Stomach smooth muscle (tissue), 2 donors: Measurements from ENCODE around the gene DNPEP.
"Not testable (repeated sequence)": the region's sequence is repeated elsewhere in the genome, so short reads cannot be mapped to it uniquely, and the experiment has no call there.

Experiments used
- H3K27ac ChIP-seq: one replicate; pipeline ENCODE4 v1.7.0; 2013; ENCODE audit warnings: mild to moderate bottlenecking, low read length, inconsistent platforms
- H3K27me3 ChIP-seq, 2 donors: one replicate each; pipeline ENCODE4 v1.7.0; 2013; ENCODE audit warnings: low read length in 2 of 2; ENCODE audit not compliant: insufficient read depth in 2 of 2, control insufficient read depth in 1 of 2
- H3K36me3 ChIP-seq, 2 donors: one replicate each; pipeline ENCODE4 v1.7.0; 2013; ENCODE audit warnings: low read length in 2 of 2; ENCODE audit not compliant: control insufficient read depth in 2 of 2, insufficient read depth in 2 of 2
- H3K4me1 ChIP-seq: one replicate; pipeline ENCODE4 v1.7.0; 2013; ENCODE audit warnings: low read length; ENCODE audit not compliant: control insufficient read depth, insufficient read depth
- H3K4me3 ChIP-seq, 2 donors: one replicate each; pipeline ENCODE4 v1.7.0; 2013; ENCODE audit warnings: low read length in 2 of 2
- H3K9ac ChIP-seq, 2 donors: one replicate each; pipeline ENCODE4 v1.7.0; 2013; ENCODE audit warnings: low read length in 2 of 2, mild to moderate bottlenecking in 1 of 2
- H3K9me3 ChIP-seq, 2 donors: one replicate each; pipeline ENCODE4 v1.7.0; 2013; ENCODE audit warnings: low read length in 2 of 2; ENCODE audit not compliant: control insufficient read depth in 2 of 2
- donor health status: healthy.
- donor health status: Pancreatic carcinoma.

DNPEP gene

GRCh38 chr2:219399716-219400478 is 12.2 kb upstream of the DNPEP start:
- Histone ChIP-seq H3K36me3 (no peaks in the 10 kb centered on the region), H3K4me3 (no peak overlapping the region), H3K9ac (no peak overlapping the region), H3K27ac (no peak overlapping the region), H3K27me3 (no peaks in the 10 kb centered on the region), H3K9me3 (no peaks in the 10 kb centered on the region), H3K4me1 (peaks cover 22% of the 10 kb centered on the region)

DNA sequence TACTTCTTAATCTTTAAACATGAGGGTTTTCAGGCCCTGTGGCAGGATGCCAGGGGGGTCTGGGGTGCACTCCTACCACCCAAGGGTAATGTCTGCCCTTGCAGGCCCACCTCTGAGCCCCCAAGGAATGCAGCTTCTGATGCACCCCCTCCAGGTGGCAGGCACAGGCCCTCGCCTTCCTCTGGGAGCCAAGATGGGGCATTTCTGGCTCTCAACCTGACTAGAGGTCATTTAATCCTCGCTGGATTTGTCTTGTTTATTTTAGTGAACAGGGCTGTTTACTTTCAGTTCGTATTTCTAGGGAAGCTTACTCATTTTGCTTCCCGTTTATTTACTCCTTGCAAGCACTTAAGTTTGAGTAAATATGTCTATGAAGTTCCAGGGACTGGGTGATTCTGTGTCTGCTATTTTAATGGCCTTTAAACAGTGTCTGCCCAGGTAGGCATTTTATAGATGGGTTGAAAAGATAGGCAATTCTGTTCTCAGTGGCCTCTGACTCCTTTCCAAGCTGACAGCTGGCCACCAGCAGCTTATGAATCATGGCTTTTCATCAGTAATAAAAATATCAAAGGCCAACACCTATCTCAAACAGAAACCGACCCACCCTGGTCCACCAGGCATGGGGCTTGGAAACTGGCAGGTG is 11.1 kb upstream of the DNPEP start:
- no peaks in the 10 kb centered on the region for H3K9me3 ChIP-seq
- H3K4me3 ChIP-seq, result no peak overlapping the region
- no peak overlapping the region for H3K9ac ChIP-seq
- H3K36me3 ChIP-seq, result no peaks in the 10 kb centered on the region
- peak overlapping the region; percentile 41 for H3K27ac ChIP-seq
- H3K27me3 ChIP-seq, result no peaks in the 10 kb centered on the region
- H3K4me1 ChIP-seq, result peaks cover 11% of the 10 kb centered on the region

- Histone ChIP-seq H3K4me1 (peaks cover 5% of the 10 kb centered on the region), H3K36me3 (no peaks in the 10 kb centered on the region), H3K9ac (no peak overlapping the region), H3K27me3 (no peaks in the 10 kb centered on the region), H3K4me3 (no peak overlapping the region), H3K27ac (no peak overlapping the region), H3K9me3 (no peaks in the 10 kb centered on the region)
Observed at GRCh38 chr2:219396863-219397457, 9.2 kb upstream of the DNPEP start.

DNA sequence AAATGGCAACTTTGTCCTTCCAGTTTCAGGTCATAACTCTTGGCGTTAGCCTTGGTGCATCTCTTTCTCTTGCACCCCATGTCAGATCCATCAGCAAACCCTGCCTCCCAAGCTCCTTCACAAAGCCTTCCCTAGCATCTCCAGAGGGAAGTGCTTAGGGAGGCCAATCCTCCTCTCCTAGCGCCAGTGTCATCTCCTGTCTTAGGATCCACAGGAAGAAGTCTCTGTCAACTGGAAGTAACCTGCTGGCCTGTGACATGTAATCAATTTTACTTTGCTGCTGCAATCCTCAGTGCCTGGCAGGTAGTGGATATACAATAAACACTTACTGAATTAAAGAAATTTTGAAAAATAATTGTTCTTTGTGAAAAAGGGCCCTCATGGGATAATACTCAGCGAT is 7.9 kb upstream of the DNPEP start:
- Histone ChIP-seq H3K9me3 (no peaks in the 10 kb centered on the region), H3K4me3 (no peak overlapping the region), H3K27me3 (no peaks in the 10 kb centered on the region), H3K9ac (no peak overlapping the region), H3K4me1 (peaks cover 5% of the 10 kb centered on the region), H3K27ac (no peak overlapping the region), H3K36me3 (no peaks in the 10 kb centered on the region)

- not testable (repeated sequence) for H3K4me1 ChIP-seq, H3K27ac ChIP-seq, H3K9me3 ChIP-seq, H3K9ac ChIP-seq, H3K27me3 ChIP-seq, H3K4me3 ChIP-seq, H3K36me3 ChIP-seq
Observed at GRCh38 chr2:219395056-219395455, 7.3 kb upstream of the DNPEP start.

GRCh38 chr2:219392754-219393153 is 5.0 kb upstream of the DNPEP start:
- no peak overlapping the region for H3K27ac ChIP-seq
- peaks cover 6% of the 10 kb centered on the region for H3K4me1 ChIP-seq
- no peaks in the 10 kb centered on the region for H3K36me3 ChIP-seq
- no peaks in the 10 kb centered on the region for H3K9me3 ChIP-seq
- no peak overlapping the region for H3K9ac ChIP-seq
- H3K27me3 ChIP-seq, result no peaks in the 10 kb centered on the region
- no peak overlapping the region for H3K4me3 ChIP-seq

GRCh38 chr2:219388907-219389156 is 1.1 kb upstream of the DNPEP start:
- H3K4me3 ChIP-seq, result peak overlapping the region; percentile 54 to 68
- peak overlapping the region; percentile 80 for H3K27ac ChIP-seq
- no peaks in the 10 kb centered on the region for H3K27me3 ChIP-seq
- peak overlapping the region; percentile 54 to 66 for H3K9ac ChIP-seq
- H3K4me1 ChIP-seq, result peaks cover 35% of the 10 kb centered on the region
- peaks cover 14 to 19% of the 10 kb centered on the region in 2 donors for H3K36me3 ChIP-seq
- no peaks in the 10 kb centered on the region for H3K9me3 ChIP-seq

DNA sequence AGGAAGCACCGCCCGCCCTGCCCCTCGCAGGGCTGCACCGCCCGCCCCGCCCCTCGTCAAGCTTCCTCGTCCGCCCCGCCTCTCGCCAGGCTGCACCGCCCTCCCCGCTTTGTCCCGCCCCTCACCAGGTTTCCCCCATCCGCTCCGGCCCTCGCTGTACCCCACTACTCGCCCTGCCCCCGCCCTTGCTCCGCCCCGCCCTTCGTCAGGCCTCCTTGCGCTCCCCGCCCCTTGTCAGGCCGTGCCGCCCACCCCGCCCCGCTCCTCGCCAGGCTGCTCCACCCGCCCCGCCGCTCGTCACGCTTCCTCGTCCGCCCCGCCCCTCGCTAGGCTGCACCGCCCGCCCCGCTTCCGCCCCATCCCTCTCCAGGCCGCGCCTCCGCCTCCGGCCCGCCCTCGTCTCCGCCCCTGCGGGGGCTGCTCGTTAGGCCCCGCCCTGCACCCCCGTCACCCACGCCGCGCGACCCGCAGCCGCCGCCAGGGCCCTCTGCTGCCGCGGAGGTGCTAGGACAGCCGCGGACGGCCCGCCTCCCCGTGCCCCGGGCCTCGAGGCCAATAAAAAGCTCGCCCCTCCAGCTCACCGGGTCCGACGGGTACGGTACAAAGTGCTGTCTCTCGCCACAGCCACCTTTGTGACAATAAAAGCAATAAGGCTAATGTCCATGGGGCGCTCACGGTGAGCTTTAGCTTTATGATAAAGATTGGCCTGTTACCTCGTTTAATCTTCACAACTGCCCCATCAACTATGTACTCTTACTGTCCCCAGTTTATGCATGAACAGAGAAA is 602 bp upstream of the DNPEP start:
- Histone ChIP-seq H3K4me3 (peak overlapping the region; percentile 54 to 68), H3K36me3 (peaks cover 18 to 24% of the 10 kb centered on the region in 2 donors), H3K27me3 (no peaks in the 10 kb centered on the region), H3K9me3 (no peaks in the 10 kb centered on the region), H3K27ac (peak overlapping the region; percentile 80), H3K4me1 (peaks cover 35% of the 10 kb centered on the region), H3K9ac (peak overlapping the region; percentile 54 to 66)

DNA sequence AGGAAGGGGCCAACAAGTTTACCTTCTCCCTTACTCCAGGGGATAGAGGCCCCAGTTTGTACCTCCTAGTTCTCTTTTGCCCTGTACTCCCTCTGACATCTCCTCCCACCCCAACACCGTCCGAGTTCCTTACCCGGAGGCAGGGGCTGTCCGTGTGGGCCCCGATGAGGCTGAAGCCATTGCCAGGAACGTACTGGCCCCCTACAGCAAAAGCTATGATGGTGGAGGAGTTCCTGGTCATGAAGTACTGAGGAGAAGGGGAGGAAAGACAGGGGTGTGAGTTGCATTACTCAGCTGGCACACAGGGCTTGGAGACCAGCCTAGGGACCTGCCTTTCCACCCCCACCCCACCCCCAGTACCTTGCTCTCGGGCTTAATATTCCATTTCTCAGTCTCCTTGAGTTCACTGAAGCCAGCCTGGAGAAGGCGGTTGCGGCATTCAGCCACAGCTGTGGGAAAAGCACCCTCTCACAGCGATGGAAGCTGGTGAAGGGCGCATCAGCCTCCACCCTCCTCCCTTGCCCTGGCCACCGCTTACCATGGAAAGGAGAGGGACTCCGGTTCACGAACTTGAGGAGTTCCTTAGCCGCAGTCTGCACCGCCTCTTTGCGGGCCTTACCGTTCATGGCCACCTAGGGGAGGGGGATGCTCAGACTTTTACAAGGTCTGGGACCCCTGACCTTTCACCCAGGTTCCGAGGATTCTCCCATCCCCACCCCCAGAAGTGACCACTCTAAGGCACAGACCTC is 1.0 kb downstream of the DNPEP start:
- Histone ChIP-seq H3K9ac (peak overlapping the region; percentile 87 to 94), H3K4me1 (peaks cover 35% of the 10 kb centered on the region)

DNA sequence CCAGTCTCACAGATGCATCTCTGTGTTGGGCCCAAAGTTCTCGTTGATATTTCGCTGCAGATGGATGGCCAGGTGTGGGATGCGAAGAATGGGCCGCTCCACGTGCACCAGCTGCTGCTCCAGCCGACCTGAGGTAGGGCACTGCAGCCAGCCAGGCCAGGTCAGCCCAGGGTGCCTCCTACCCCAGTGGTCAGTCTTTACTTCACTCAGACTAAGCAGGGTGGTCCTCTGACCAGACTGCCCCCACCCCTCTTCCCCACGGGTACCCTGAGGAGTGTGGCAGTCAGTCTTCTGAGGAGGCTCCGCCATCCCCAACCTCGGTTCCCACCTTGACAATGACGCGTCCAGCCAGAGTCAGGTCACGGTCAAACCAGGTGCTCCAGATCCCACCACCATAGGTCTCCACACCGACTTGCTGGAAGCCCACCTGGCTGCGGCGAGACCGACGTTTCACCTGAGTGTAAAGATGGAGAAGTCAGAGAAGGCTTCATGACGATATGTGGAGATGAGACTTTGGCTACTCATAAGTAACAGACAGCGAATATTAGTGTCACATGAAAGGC is 1.7 kb downstream of the DNPEP start:
- Histone ChIP-seq H3K27me3 (no peaks in the 10 kb centered on the region), H3K4me1 (peaks cover 35% of the 10 kb centered on the region), H3K4me3 (peak overlapping the region in 1 of 2 donors; percentile 86), H3K27ac (no peak overlapping the region), H3K9me3 (no peaks in the 10 kb centered on the region), H3K36me3 (peaks cover 34 to 46% of the 10 kb centered on the region in 2 donors), H3K9ac (no peak overlapping the region)

More for the DNA sequence above, 1.0 kb downstream of the DNPEP start:
- H3K9me3 ChIP-seq, result no peaks in the 10 kb centered on the region
- peak overlapping the region; percentile 78 to 86 for H3K4me3 ChIP-seq
- peaks cover 31 to 39% of the 10 kb centered on the region in 2 donors for H3K36me3 ChIP-seq
- no peaks in the 10 kb centered on the region for H3K27me3 ChIP-seq
- peak overlapping the region; percentile 86 for H3K27ac ChIP-seq
